H9 (cell line): ENCODE data around the gene KRTCAP2. TPM values are rescaled to one million over a fixed set of nuclear protein-coding genes. Genes with fewer than 3 reads are reported as not detected.
"Not testable (repeated sequence)": the region's sequence is repeated elsewhere in the genome, so short reads cannot be mapped to it uniquely, and the experiment has no call there.

Experiments used
- DNase-seq: peaks from one replicate; pipeline ENCODE4 v3.0.0-alpha.2; 2017
- H2AFZ ChIP-seq: one replicate; pipeline ENCODE4 v1.6.1; 2013; ENCODE audit warnings: mild to moderate bottlenecking, low read length, control low read depth, moderate library complexity
- H2AK5ac ChIP-seq: 2 replicates; pipeline ENCODE4 v1.6.1; 2013; ENCODE audit warnings: low read length, control low read depth, mixed read lengths; ENCODE audit not compliant: insufficient read length
- H2BK120ac ChIP-seq: one replicate; pipeline ENCODE4 v1.6.1; 2013; ENCODE audit warnings: low read depth, mild to moderate bottlenecking, low read length, control low read depth, inconsistent platforms; ENCODE audit not compliant: poor library complexity, severe bottlenecking
- H2BK12ac ChIP-seq: 2 replicates; pipeline ENCODE4 v1.6.1; 2013; ENCODE audit warnings: low read length, control low read depth, mixed read lengths, low read depth; ENCODE audit not compliant: insufficient read length
- H2BK15ac ChIP-seq: 2 replicates; pipeline ENCODE4 v1.6.1; 2013; ENCODE audit warnings: low read depth, low read length, control low read depth
- H2BK20ac ChIP-seq: one replicate; pipeline ENCODE4 v1.6.1; 2013; ENCODE audit warnings: low read depth, mild to moderate bottlenecking, low read length, control low read depth, inconsistent platforms; ENCODE audit not compliant: poor library complexity, severe bottlenecking
- H2BK5ac ChIP-seq: 2 replicates; pipeline ENCODE4 v1.6.1; 2013; ENCODE audit warnings: low read length, control low read depth, mixed read lengths; ENCODE audit not compliant: insufficient read length
- H3K14ac ChIP-seq: 2 replicates; pipeline ENCODE4 v1.6.1; 2013; ENCODE audit warnings: low read length, control low read depth; ENCODE audit not compliant: insufficient read depth
- H3K18ac ChIP-seq: 2 replicates; pipeline ENCODE4 v1.6.1; 2013; ENCODE audit warnings: low read depth, mild to moderate bottlenecking, mixed read lengths, low read length, control low read depth; ENCODE audit not compliant: insufficient read length
- H3K23ac ChIP-seq: 2 replicates; pipeline ENCODE4 v1.6.1; 2013; ENCODE audit warnings: low read length, control low read depth, mixed read lengths, low read depth; ENCODE audit not compliant: insufficient read length
- H3K23me2 ChIP-seq: 2 replicates; pipeline ENCODE4 v1.6.1; 2013; ENCODE audit warnings: low read depth, mild to moderate bottlenecking, mixed read lengths, low read length, control low read depth; ENCODE audit not compliant: insufficient read length, poor library complexity, severe bottlenecking
- H3K27ac ChIP-seq: 2 replicates; pipeline ENCODE4 v1.5.1; 2013; ENCODE audit warnings: low read length, control low read depth, mixed read lengths, low read depth; ENCODE audit not compliant: insufficient read length
- H3K27me3 ChIP-seq: 2 replicates; pipeline ENCODE4 v1.6.1; 2013; ENCODE audit warnings: low read length, control low read depth, inconsistent platforms; ENCODE audit not compliant: insufficient read depth
- H3K4ac ChIP-seq: 2 replicates; pipeline ENCODE4 v1.6.1; 2013; ENCODE audit warnings: low read depth, mild to moderate bottlenecking, control low read depth, inconsistent platforms, low read length, moderate library complexity
- H3K4me1 ChIP-seq: 2 replicates; pipeline ENCODE4 v1.6.1; 2013; ENCODE audit warnings: low read length, control low read depth, inconsistent platforms; ENCODE audit not compliant: insufficient read depth
- H3K4me2 ChIP-seq: 2 replicates; pipeline ENCODE4 v1.6.1; 2013; ENCODE audit warnings: low read length, control low read depth, mixed read lengths; ENCODE audit not compliant: insufficient read length, insufficient read depth
- H3K56ac ChIP-seq: 2 replicates; pipeline ENCODE4 v1.6.1; 2013; ENCODE audit warnings: low read depth, mild to moderate bottlenecking, mixed read lengths, low read length, control low read depth; ENCODE audit not compliant: insufficient read length
- H3K79me1 ChIP-seq: 2 replicates; pipeline ENCODE4 v1.6.1; 2013; ENCODE audit warnings: low read depth, mild to moderate bottlenecking, moderate library complexity, low read length, control low read depth, inconsistent platforms; ENCODE audit not compliant: insufficient read depth, poor library complexity, severe bottlenecking
- H3K79me2 ChIP-seq: 2 replicates; pipeline ENCODE4 v1.6.1; 2013; ENCODE audit warnings: low read length, control low read depth, inconsistent platforms; ENCODE audit not compliant: insufficient read depth
- H3K9ac ChIP-seq: 2 replicates; pipeline ENCODE4 v1.6.1; 2013; ENCODE audit warnings: low read length, control low read depth, mixed read lengths; ENCODE audit not compliant: insufficient read length; ENCODE audit errors: extremely low read depth
- H3K9me3 ChIP-seq: one replicate; pipeline ENCODE4 v1.6.1; 2013; ENCODE audit warnings: low read depth, low read length, inconsistent platforms; ENCODE audit not compliant: control insufficient read depth
- H3T11ph ChIP-seq: one replicate; pipeline ENCODE4 v1.6.1; 2013; ENCODE audit warnings: mild to moderate bottlenecking, low read length, control low read depth, inconsistent platforms
- H4K20me1 ChIP-seq: one replicate; pipeline ENCODE4 v1.6.1; 2013; ENCODE audit not compliant: control insufficient read depth, insufficient read length, insufficient read depth
- H4K5ac ChIP-seq: 2 replicates; pipeline ENCODE4 v1.6.1; 2013; ENCODE audit warnings: low read depth, mild to moderate bottlenecking, mixed read lengths, low read length, control low read depth; ENCODE audit not compliant: insufficient read length
- H4K8ac ChIP-seq: replicated peaks from 2 replicates; pipeline ENCODE4 v1.6.1; 2013; ENCODE audit warnings: low read length, control low read depth, mixed read lengths, low read depth; ENCODE audit not compliant: insufficient read length
- H4K91ac ChIP-seq: 2 replicates; pipeline ENCODE4 v1.6.1; 2013; ENCODE audit warnings: low read depth, mild to moderate bottlenecking, moderate library complexity, mixed read lengths, low read length, control low read depth; ENCODE audit not compliant: insufficient read length
- H3K27ac Mint-ChIP-seq, 3 experiments: 2 replicates in 2 of 3; 3 replicates in 1 of 3; pipeline ENCODE4 v1.8.0; 2020 to 2021; ENCODE audit warnings: mixed read lengths in 3 of 3, mild to moderate bottlenecking in 1 of 3, moderate library complexity in 1 of 3
- H3K27me3 Mint-ChIP-seq: 2 replicates; pipeline ENCODE4 v1.8.0; 2021; ENCODE audit warnings: low read depth, mild to moderate bottlenecking, moderate library complexity, mixed read lengths
- H3K36me3 Mint-ChIP-seq, 3 experiments: 2 replicates in 2 of 3; 3 replicates in 1 of 3; pipeline ENCODE4 v1.8.0; 2020 to 2021; ENCODE audit warnings: low read depth in 3 of 3, mixed read lengths in 3 of 3; ENCODE audit not compliant: insufficient read depth in 1 of 3
- H3K4me1 Mint-ChIP-seq, 2 experiments: 2 replicates each; pipeline ENCODE4 v1.8.0; 2020; ENCODE audit warnings: mixed read lengths in 2 of 2
- H3K4me3 Mint-ChIP-seq, 2 experiments: 2 replicates in 1 of 2; 3 replicates in 1 of 2; pipeline ENCODE4 v1.8.0; 2020 to 2021; ENCODE audit warnings: mild to moderate bottlenecking in 2 of 2, mixed read lengths in 2 of 2, moderate library complexity in 1 of 2
- H3K9me3 Mint-ChIP-seq, 2 experiments: 2 replicates in 1 of 2; 3 replicates in 1 of 2; pipeline ENCODE4 v1.8.0; 2020; ENCODE audit warnings: mild to moderate bottlenecking in 2 of 2, mixed read lengths in 2 of 2, moderate library complexity in 1 of 2
- WGBS: extraction: QIAGEN DNeasy Blood & Tissue Kit; methylation state at CpG from one replicate; pipeline ENCODE4 v1.1.7; 2013; ENCODE audit warnings: missing lambda C conversion rate, low lambda C conversion rate, mixed read lengths; ENCODE audit not compliant: insufficient read length; ENCODE audit errors: extremely low coverage; 5-methylcytosine and 5-hydroxymethylcytosine counted together
- total RNA-seq: library from RNA; stranded (reverse); gene quantifications from 2 replicates; pipeline ENCODE4 v1.2.1, GENCODE V29; 2021

KRTCAP2 gene
- total RNA-seq, 1 experiment from 2014 or later = 149 TPM

GRCh38 chr1:155163785-155164184 is 9.3 kb downstream of the KRTCAP2 start:
- not testable (repeated sequence) for H2BK12ac ChIP-seq, H3K9me3 ChIP-seq, H3K14ac ChIP-seq, H3K36me3 Mint-ChIP-seq, H3K27ac Mint-ChIP-seq, H3K4me1 ChIP-seq, H2BK5ac ChIP-seq, H4K5ac ChIP-seq, H4K8ac ChIP-seq, H3K18ac ChIP-seq, H4K91ac ChIP-seq, H3K23me2 ChIP-seq, H3K79me1 ChIP-seq, H3K27ac ChIP-seq, H2AFZ ChIP-seq, H2BK20ac ChIP-seq, H3K4ac ChIP-seq, H4K20me1 ChIP-seq, H2BK15ac ChIP-seq, H3K56ac ChIP-seq, H3K79me2 ChIP-seq, H3K27me3 ChIP-seq, H2AK5ac ChIP-seq, H3K9ac ChIP-seq, H3K9me3 Mint-ChIP-seq, H2BK120ac ChIP-seq, H3T11ph ChIP-seq, DNase-seq, H3K4me2 ChIP-seq, H3K23ac ChIP-seq
- Mint-ChIP-seq H3K27me3 (peaks cover 17% of the 10 kb centered on the region), H3K4me1 (peaks cover 5 to 18% of the 10 kb centered on the region in 2 experiments), H3K4me3 (peak overlapping the region in 1 of 2 experiments; percentile 32; a peak in 1 of 5 replicates)
- WGBS = no CpG with 5 or more reads among the region's 4 CpGs

GRCh38 chr1:155162631-155163030 is 10.5 kb downstream of the KRTCAP2 start:
- not testable (repeated sequence) for H3K9ac ChIP-seq, H4K20me1 ChIP-seq, H3K27ac Mint-ChIP-seq, H3K18ac ChIP-seq, H3K9me3 Mint-ChIP-seq, H3K9me3 ChIP-seq, H2BK120ac ChIP-seq, H3K79me1 ChIP-seq, H3K79me2 ChIP-seq, H2BK20ac ChIP-seq, H3K56ac ChIP-seq, H3K23ac ChIP-seq, H3K4me1 ChIP-seq, H4K8ac ChIP-seq, H2AFZ ChIP-seq, H3K27me3 ChIP-seq, H3T11ph ChIP-seq, H2BK5ac ChIP-seq, H3K4ac ChIP-seq, H4K91ac ChIP-seq, DNase-seq, H3K27ac ChIP-seq, H3K14ac ChIP-seq, H3K4me3 Mint-ChIP-seq, H4K5ac ChIP-seq, H3K23me2 ChIP-seq, H2AK5ac ChIP-seq, H2BK15ac ChIP-seq, H2BK12ac ChIP-seq, H3K36me3 Mint-ChIP-seq, H3K4me2 ChIP-seq
- Mint-ChIP-seq H3K27me3 (peaks cover 17% of the 10 kb centered on the region), H3K4me1 (peaks cover 4 to 18% of the 10 kb centered on the region in 2 experiments)
- WGBS = no CpG with 5 or more reads among the region's 6 CpGs
